PFSK-1 (cell line): ENCODE data around the gene FAM210A.

ENCODE experiments used
- FOXP2 ChIP-seq: optimal IDR thresholded peaks from 2 replicates; pipeline ENCODE3; 2011; ENCODE audit warnings: borderline replicate concordance, control low read depth, inconsistent platforms; ENCODE audit not compliant: insufficient read depth; ENCODE audit errors: extremely low read length, extremely low read depth
- POLR2AphosphoS5 ChIP-seq: IDR thresholded peaks from 2 replicates; pipeline ENCODE4 v1.6.1; 2012; ENCODE audit warnings: low read depth, mild to moderate bottlenecking, control low read depth, low read length, moderate library complexity
- REST ChIP-seq, 2 experiments: IDR thresholded peaks; 2 replicates each; pipeline versions ENCODE4 v1.6.1 to v1.8.0; 2011 to 2012; ENCODE audit warnings: low read depth in 2 of 2, low read length in 2 of 2, control low read depth in 1 of 2, inconsistent platforms in 1 of 2, mild to moderate bottlenecking in 1 of 2, moderate library complexity in 1 of 2; ENCODE audit not compliant: insufficient read depth in 1 of 2
- SIN3A ChIP-seq: IDR thresholded peaks from 2 replicates; pipeline ENCODE4 v1.6.1; 2012; ENCODE audit warnings: mild to moderate bottlenecking, low read length, moderate library complexity, borderline replicate concordance; ENCODE audit not compliant: insufficient read depth
- TAF1 ChIP-seq: IDR thresholded peaks from 2 replicates; pipeline ENCODE4 v1.6.1; 2012; ENCODE audit warnings: low read length, control low read depth, borderline replicate concordance; ENCODE audit not compliant: insufficient read depth

Gene FAM210A

GRCh38 chr18:13658436-13659204 is 67.7 kb downstream of the FAM210A start:
- TF ChIP-seq REST (IDR thresholded peaks at IDR 0.05; ENCODE audit: insufficient read depth in 1 of 2, low read depth in 2 of 2, low read length in 2 of 2) (no peak), SIN3A (no peak), POLR2AphosphoS5 (no peak), FOXP2 (no peak), TAF1 (no peak)

- TF ChIP-seq SIN3A (no peak), TAF1 (no peak), REST (IDR thresholded peaks at IDR 0.05; ENCODE audit: insufficient read depth in 1 of 2, low read depth in 2 of 2, low read length in 2 of 2) (no peak), FOXP2 (no peak), POLR2AphosphoS5 (no peak)
Measured at GRCh38 chr18:13657974-13658373, 68.4 kb downstream of the FAM210A start.

GRCh38 chr18:13653746-13654433 is 72.5 kb downstream of the FAM210A start:
- TF ChIP-seq FOXP2 (no peak), SIN3A (no peak)

GRCh38 chr18:13649397-13650390 is 76.7 kb downstream of the FAM210A start:
- TF ChIP-seq POLR2AphosphoS5: no peak
- no peak for TF ChIP-seq FOXP2
- no peak for TF ChIP-seq REST (IDR thresholded peaks at IDR 0.05; ENCODE audit: insufficient read depth in 1 of 2, low read depth in 2 of 2, low read length in 2 of 2)
- no peak for TF ChIP-seq TAF1
- no peak for TF ChIP-seq SIN3A

- no peak for TF ChIP-seq POLR2AphosphoS5
- no peak for TF ChIP-seq REST (IDR thresholded peaks at IDR 0.05; ENCODE audit: insufficient read depth in 1 of 2, low read depth in 2 of 2, low read length in 2 of 2)
- no peak for TF ChIP-seq TAF1
- TF ChIP-seq FOXP2: no peak
- TF ChIP-seq SIN3A: no peak
Measured at GRCh38 chr18:13647761-13648160, 78.6 kb downstream of the FAM210A start.
